ENCODE results near the gene MICAL3.
"Not testable (repeated sequence)": the region's sequence is repeated elsewhere in the genome, so short reads cannot be mapped to it uniquely, and the experiment has no call there.

MICAL3 gene

GRCh38 chr22:17772958-17773605 lies 251.3 kb downstream of the MICAL3 start:
- DNase-seq, result no peak

- no peak for DNase-seq
Measured at GRCh38 chr22:17772249-17772957, 252.0 kb downstream of the MICAL3 start.

- no peak for DNase-seq
Measured at GRCh38 chr22:17770180-17771077, 253.9 kb downstream of the MICAL3 start.

- no peak for DNase-seq
Measured at GRCh38 chr22:17769716-17770082, 254.7 kb downstream of the MICAL3 start.

- DNase-seq, result no peak
Measured at GRCh38 chr22:17769013-17769715, 255.2 kb downstream of the MICAL3 start.

- peak; percentile 91 for DNase-seq
Measured at GRCh38 chr22:17767233-17768065, 256.9 kb downstream of the MICAL3 start.

- DNase-seq, result not testable (repeated sequence)
Measured at GRCh38 chr22:17764852-17765251, 259.5 kb downstream of the MICAL3 start.

- no peak for DNase-seq
Measured at GRCh38 chr22:17764036-17764435, 260.3 kb downstream of the MICAL3 start.

- DNase-seq, result not testable (repeated sequence)
Measured at GRCh38 chr22:17763442-17763841, 260.9 kb downstream of the MICAL3 start.

- no peak for DNase-seq
Measured at GRCh38 chr22:17761138-17761488, 263.2 kb downstream of the MICAL3 start.

GRCh38 chr22:17754233-17754925 lies 270.0 kb downstream of the MICAL3 start:
- peak; percentile 18 for DNase-seq

- DNase-seq, result no peak
Measured at GRCh38 chr22:17753401-17753989, 270.9 kb downstream of the MICAL3 start.

- no peak for DNase-seq
Measured at GRCh38 chr22:17751596-17751995, 272.8 kb downstream of the MICAL3 start.

- DNase-seq, result no peak
Measured at GRCh38 chr22:17749605-17750395, 274.6 kb downstream of the MICAL3 start.

- DNase-seq, result no peak
Measured at GRCh38 chr22:17748555-17749353, 275.6 kb downstream of the MICAL3 start.

GRCh38 chr22:17746916-17747315 lies 277.4 kb downstream of the MICAL3 start:
- no peak for DNase-seq

GRCh38 chr22:17744430-17744829 lies 279.9 kb downstream of the MICAL3 start:
- no peak for DNase-seq

GRCh38 chr22:17743661-17744411 lies 280.5 kb downstream of the MICAL3 start:
- DNase-seq, result no peak

- DNase-seq, result peak; percentile 76
Measured at GRCh38 chr22:17742527-17742902, 281.8 kb downstream of the MICAL3 start.

Measured in activated CD4-positive, alpha-beta T cell treated with anti-CD3 and anti-CD28 coated beads, Interleukin-2, amount 50 U/mL, for 16 hours (primary cell).